Ovary (tissue), 9 donors: ENCODE results near the gene PODXL. TPM values are rescaled to one million over a fixed set of nuclear protein-coding genes. Genes with fewer than 3 reads are reported as not detected.
A peak's percentile ranks its signal among the peaks of the same experiment; 100 is the strongest.

Experiments used
- DNase-seq, 5 donors: peaks; one replicate each; pipeline ENCODE4 v3.0.0-alpha.2; 2019 to 2020
- H3K27ac ChIP-seq, 2 donors: fragments of 200-600 bp; one replicate each; pipeline versions ENCODE4 v1.5.1 to v1.8.0; 2019 to 2022
- H3K27me3 ChIP-seq: fragments of 200-600 bp; one replicate; pipeline ENCODE4 v1.8.0; 2022
- H3K36me3 ChIP-seq: fragments of 200-600 bp; sonication (generic); one replicate; pipeline ENCODE4 v1.5.1; 2019
- H3K4me1 ChIP-seq: one replicate; pipeline ENCODE4 v1.8.1; 2013; ENCODE audit warnings: mild to moderate bottlenecking, moderate library complexity; ENCODE audit not compliant: insufficient read depth
- H3K4me3 ChIP-seq: fragments of 200-600 bp; sonication (generic); one replicate; pipeline ENCODE4 v1.5.1; 2017
- H3K9me3 ChIP-seq, 2 donors: fragments of 200-600 bp in 1 of 2; sonication (generic) in 1 of 2; one replicate each; pipeline versions ENCODE4 v1.5.1 to v1.8.1; 2013 to 2019; ENCODE audit warnings: mild to moderate bottlenecking in 1 of 2, moderate library complexity in 1 of 2
- EP300 ChIP-seq: sonication (generic); formaldehyde crosslinking; IDR thresholded peaks from one replicate; pipeline ENCODE4 v1.6.1; 2017; ENCODE audit warnings: antibody characterized with exemption
- POLR2A ChIP-seq: fragments of 450-650 bp; IDR thresholded peaks from one replicate; pipeline ENCODE4 v1.6.1; 2017; ENCODE audit warnings: antibody characterized with exemption, mild to moderate bottlenecking, moderate library complexity
- WGBS, 3 donors: extraction: QIAGEN DNeasy Blood & Tissue Kit in 1 of 3; methylation state at CpG; one replicate each; pipeline versions ENCODE4 v1.1.5 to v1.1.7; 2013 to 2017; 5-methylcytosine and 5-hydroxymethylcytosine counted together
- intact Hi-C, 4 donors: fragments of 100-400 bp; cut with DNase I; formaldehyde crosslinking; loops; one replicate each; pipeline versions ENCODE4 v1.11.0 to v1.15.1; 2022 to 2023
- polyA plus RNA-seq, 2 donors: library from polyadenylated mRNA; stranded (reverse); fragments of 200-250 nt in 1 of 2; fragments of 350-450 nt in 1 of 2; fragmentation: Illumina TruSeq in 1 of 2; extraction: RNeasy Lipid Tissue Mini Kit (QIAGEN cat#74804) in 1 of 2; gene quantifications; one replicate each; pipeline ENCODE4 v1.2.3, GENCODE V29; 2013 to 2014
- total RNA-seq, 7 donors: library from RNA; depleted of rRNA in 2 of 7; stranded (reverse); fragments of >200 nt in 2 of 7; fragmentation: NEBNext Ultra II Directional in 3 of 7; extraction: Animal tissue kit (Norgen Biotek cat#: 25700) in 3 of 7; gene quantifications; one replicate each; pipeline versions ENCODE4 v1.1.0 to v1.2.4, GENCODE V29; 2016 to 2023
- TF ChIP-seq, protein P1 (sequence below), 3 donors: fragments of 450-650 bp in 2 of 3; fragments of 200-600 bp in 1 of 3; IDR thresholded peaks; one replicate each; pipeline versions ENCODE4 v1.5.1 to v1.8.0; 2016 to 2022; ENCODE audit warnings: antibody characterized with exemption in 3 of 3, mild to moderate bottlenecking in 1 of 3
- donor health status: DM: no; HTN: no; CAD: no; lungs with moderate emphysema.
- donor health status: DM: no; HTN: no; CAD: no.
- donor health status: Bipolar disorder and iron deficiency.
- donor health status: DM: yes; HTN: yes; CAD: no.
- donor health status: DM: no; HTN: no; CAD: no.
- donor health status: DM: yes; HTN: yes; CAD: no.

PODXL gene
- total and polyA plus RNA-seq, 9 donors, result 13.2 to 85.1 (median 34.8) TPM

DNA sequence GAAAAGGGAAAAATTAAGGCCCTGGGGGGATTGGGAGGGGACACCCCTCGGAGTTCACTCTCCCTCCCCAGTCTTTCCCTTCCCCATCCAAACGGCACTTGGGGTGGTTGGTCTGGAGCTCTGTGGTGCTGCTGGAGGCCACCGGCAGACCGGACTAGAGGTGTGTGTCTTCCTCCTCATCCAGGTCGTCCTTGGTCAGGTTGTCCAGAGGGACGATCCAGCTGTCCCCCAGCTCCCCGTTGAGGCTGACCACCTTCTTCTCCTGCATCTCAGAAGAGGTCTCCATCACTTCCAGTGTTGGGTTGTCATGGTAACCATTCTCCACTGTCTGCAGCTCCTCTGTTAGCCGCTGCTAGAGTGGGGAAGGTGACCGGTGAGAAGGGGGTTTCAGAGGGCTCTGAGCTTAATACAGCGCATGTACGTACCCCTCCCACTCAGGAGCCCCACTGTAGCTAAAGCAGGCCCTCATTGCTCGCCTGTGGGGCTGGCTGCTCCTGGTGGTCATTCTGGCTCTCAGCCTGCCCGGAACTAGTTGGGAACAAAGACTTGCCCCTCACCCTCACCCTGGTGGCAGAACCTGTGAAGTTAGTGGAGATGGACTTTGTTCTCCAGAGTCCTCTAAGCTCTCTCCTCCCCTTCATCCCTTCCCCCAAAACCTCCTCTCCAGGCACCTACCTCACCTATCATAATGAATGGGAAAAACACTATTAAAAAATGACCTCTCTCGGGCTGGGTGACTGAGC is 52.1 kb downstream of the PODXL start:
- no peak for DNase-seq
- TF ChIP-seq, protein P1, sequence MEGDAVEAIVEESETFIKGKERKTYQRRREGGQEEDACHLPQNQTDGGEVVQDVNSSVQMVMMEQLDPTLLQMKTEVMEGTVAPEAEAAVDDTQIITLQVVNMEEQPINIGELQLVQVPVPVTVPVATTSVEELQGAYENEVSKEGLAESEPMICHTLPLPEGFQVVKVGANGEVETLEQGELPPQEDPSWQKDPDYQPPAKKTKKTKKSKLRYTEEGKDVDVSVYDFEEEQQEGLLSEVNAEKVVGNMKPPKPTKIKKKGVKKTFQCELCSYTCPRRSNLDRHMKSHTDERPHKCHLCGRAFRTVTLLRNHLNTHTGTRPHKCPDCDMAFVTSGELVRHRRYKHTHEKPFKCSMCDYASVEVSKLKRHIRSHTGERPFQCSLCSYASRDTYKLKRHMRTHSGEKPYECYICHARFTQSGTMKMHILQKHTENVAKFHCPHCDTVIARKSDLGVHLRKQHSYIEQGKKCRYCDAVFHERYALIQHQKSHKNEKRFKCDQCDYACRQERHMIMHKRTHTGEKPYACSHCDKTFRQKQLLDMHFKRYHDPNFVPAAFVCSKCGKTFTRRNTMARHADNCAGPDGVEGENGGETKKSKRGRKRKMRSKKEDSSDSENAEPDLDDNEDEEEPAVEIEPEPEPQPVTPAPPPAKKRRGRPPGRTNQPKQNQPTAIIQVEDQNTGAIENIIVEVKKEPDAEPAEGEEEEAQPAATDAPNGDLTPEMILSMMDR (IDR thresholded peaks at IDR 0.05), result no peak
- no peak for TF ChIP-seq POLR2A
- TF ChIP-seq EP300, result no peak
- Histone ChIP-seq H3K27ac (no peak overlapping the region), H3K9me3 (no peaks in the 10 kb centered on the region), H3K36me3 (no peaks in the 10 kb centered on the region), H3K4me1 (peaks cover 13% of the 10 kb centered on the region), H3K27me3 (no peaks in the 10 kb centered on the region), H3K4me3 (no peak overlapping the region)
- intact Hi-C loops, result loop anchor here in 1 of 4 donors (10.0 kb wide), 1 partner anchor 430 kb away; no protein-coding TSS in a partner anchor
- WGBS, 3 donors, result 81 to 84% (median 82%) methylated on average over 14 of the region's 14 CpGs

DNA sequence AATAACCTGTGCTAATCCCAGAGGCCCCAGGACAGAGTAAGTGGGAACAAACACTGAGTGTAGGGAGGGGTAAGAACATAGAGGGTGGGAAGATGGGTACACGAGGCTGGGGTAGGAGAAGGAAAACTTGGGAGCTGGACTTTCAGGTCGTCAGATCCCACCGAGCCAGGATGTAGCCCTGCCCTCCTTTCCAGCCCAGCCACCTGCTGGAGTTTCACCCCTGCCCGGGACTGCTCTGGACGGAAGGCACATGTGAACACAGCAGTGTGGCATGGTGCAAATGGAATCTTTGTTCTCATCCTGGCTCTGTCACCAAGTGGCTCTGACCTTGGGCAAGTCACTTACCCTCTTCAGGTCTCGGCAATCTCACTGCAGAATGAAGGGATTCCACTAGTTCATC is 52.8 kb downstream of the PODXL start:
- TF ChIP-seq, protein P1 (IDR thresholded peaks at IDR 0.05), result no peak
- no peak for TF ChIP-seq EP300
- TF ChIP-seq POLR2A, result no peak
- 34 to 54% (median 51%) methylated on average over 6 of the region's 6 CpGs for WGBS, 3 donors
- Histone ChIP-seq H3K27ac (peak overlapping the region; percentile 9 to 33), H3K4me3 (no peak overlapping the region), H3K4me1 (peaks cover 13% of the 10 kb centered on the region), H3K27me3 (no peaks in the 10 kb centered on the region), H3K9me3 (no peaks in the 10 kb centered on the region), H3K36me3 (no peaks in the 10 kb centered on the region)
- intact Hi-C loops, result loop anchor here in 1 of 4 donors (10.0 kb wide), 1 partner anchor 429 kb away; no protein-coding TSS in a partner anchor
- DNase-seq, result no peak

DNA sequence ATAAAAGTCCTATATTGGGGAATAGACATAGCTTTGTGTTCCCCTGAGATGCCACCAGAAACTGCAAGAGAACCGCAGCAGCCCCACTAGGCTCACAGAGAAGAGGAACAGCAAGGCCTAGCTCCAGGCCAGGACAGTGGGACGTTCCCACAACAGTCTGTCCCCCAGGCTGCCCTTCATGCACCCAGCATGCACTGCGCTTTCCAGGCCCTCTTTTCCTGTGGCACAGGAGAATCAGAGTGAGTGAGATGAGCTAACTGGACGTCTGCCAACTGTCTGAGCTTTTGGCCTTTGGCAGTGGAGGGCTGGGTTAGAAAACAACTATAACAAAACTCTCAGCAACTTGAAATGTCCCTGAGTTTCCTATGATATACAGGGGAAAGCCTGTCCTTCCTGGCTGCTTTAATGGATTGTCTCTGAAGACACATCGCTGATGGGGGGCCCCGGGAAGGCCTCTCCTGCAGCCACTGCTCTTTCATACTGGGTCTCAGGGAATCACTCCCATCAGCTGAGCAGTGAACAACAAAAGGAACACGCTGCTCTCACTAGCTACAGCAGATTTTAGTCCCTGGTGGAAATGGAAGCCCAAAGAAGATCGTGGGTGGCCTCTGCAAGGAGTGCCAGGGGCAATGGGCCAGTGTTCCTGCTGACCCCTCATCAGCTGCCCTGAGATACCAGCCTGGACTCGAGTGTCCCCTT is 53.5 kb downstream of the PODXL start:
- Histone ChIP-seq H3K4me3 (no peak overlapping the region), H3K36me3 (no peaks in the 10 kb centered on the region), H3K27ac (peak overlapping the region; percentile 9 to 33), H3K27me3 (no peaks in the 10 kb centered on the region), H3K4me1 (peaks cover 12% of the 10 kb centered on the region), H3K9me3 (no peaks in the 10 kb centered on the region)
- 15 to 21% (median 18%) methylated on average over 9 of the region's 9 CpGs for WGBS, 3 donors
- TF ChIP-seq, protein P1 (IDR thresholded peaks at IDR 0.05), result no peak
- TF ChIP-seq EP300 (no peak), POLR2A (no peak)
- DNase-seq, result peak; percentile 67 to 78 (median 71)
- intact Hi-C loops, result loop anchor here in 1 of 4 donors (10.0 kb wide), 1 partner anchor 428 kb away; no protein-coding TSS in a partner anchor

DNA sequence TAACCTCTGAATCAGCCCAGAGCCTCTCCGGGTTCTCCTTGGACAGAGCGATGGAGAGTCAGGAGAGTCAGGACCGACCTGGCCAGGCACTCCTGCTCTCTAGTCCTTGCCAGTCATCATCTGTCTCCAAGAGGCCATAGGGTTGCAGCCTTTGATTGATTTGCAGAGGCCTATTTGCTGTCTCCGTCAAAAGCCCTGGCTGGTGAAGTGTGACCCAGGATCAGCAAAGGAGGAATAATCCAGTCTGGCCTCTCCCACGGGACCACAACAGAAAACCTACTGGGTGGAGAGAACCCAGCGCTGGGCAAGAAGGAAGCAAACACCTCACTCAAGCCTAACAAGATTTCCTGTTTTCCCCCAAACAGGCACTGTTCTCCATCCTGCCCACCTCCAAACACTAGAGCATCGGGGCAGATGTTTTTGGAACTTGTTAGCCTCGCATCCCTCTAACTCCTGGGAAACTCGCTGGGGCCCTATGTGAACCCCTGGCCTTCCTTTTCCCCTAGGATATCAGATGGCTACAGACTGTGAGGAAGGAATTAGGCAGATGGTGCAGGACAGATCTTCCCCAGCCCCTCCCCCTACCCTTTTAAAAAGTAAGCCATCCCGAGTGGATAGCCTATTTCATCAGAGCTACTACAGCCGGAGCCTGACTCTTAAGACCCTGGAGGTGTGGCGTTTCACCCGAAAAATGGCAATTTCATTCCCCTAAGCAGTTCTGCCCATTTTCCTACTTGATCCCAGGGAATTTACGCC is 54.3 kb downstream of the PODXL start:
- intact Hi-C loops, result loop anchor here in 1 of 4 donors (10.0 kb wide), 1 partner anchor 427 kb away; no protein-coding TSS in a partner anchor
- 81 to 85% (median 85%) methylated on average over 14 of the region's 14 CpGs for WGBS, 3 donors
- TF ChIP-seq, protein P1 (IDR thresholded peaks at IDR 0.05), result no peak
- TF ChIP-seq EP300 (no peak), POLR2A (no peak)
- Histone ChIP-seq H3K27me3 (no peaks in the 10 kb centered on the region), H3K4me3 (no peak overlapping the region), H3K36me3 (no peaks in the 10 kb centered on the region), H3K4me1 (peaks cover 11% of the 10 kb centered on the region), H3K27ac (peak overlapping the region in 1 of 2 donors; percentile 33), H3K9me3 (no peaks in the 10 kb centered on the region)
- no peak for DNase-seq
